AG09319 (cell line): Measurements from ENCODE around the gene CD300LB.

Source experiments
- DNase-seq: peaks from one replicate; pipeline ENCODE4 v3.0.0-alpha.2; 2010; ENCODE audit warnings: low read depth; ENCODE audit errors: extremely low read depth
- CTCF ChIP-seq: IDR thresholded peaks from 2 replicates; pipeline ENCODE4 v1.5.1; 2011; ENCODE audit warnings: low read depth, mild to moderate bottlenecking, inconsistent platforms, low read length, moderate library complexity

CD300LB gene

GRCh38 chr17:74543406-74543805 is 12.1 kb upstream of the CD300LB start:
- no peak for DNase-seq
- TF ChIP-seq CTCF: no peak

- no peak for TF ChIP-seq CTCF
- DNase-seq: no peak
Observed at GRCh38 chr17:74542727-74543383, 11.6 kb upstream of the CD300LB start.

- no peak for TF ChIP-seq CTCF
- no peak for DNase-seq
Observed at GRCh38 chr17:74542166-74542565, 10.9 kb upstream of the CD300LB start.

- no peak for DNase-seq
- no peak for TF ChIP-seq CTCF
Observed at GRCh38 chr17:74541176-74542111, 10.2 kb upstream of the CD300LB start.

GRCh38 chr17:74539281-74539820 is 8.1 kb upstream of the CD300LB start:
- no peak for DNase-seq
- TF ChIP-seq CTCF: no peak

- no peak for DNase-seq
- no peak for TF ChIP-seq CTCF
Observed at GRCh38 chr17:74536890-74537289, 5.6 kb upstream of the CD300LB start.

- TF ChIP-seq CTCF: no peak
- no peak for DNase-seq
Observed at GRCh38 chr17:74532115-74532514, 840 bp upstream of the CD300LB start.
